Lower lobe of right lung (tissue), 2 donors: ENCODE results near the gene ZNF362. TPM values are rescaled to one million over a fixed set of nuclear protein-coding genes. Genes with fewer than 3 reads are reported as not detected.

Source experiments
- ATAC-seq, 2 donors: fragments of 200-7000 bp; cut with Tn5 transposase; one replicate each; pipeline ENCODE4 v1.9.1; 2020 to 2022; ENCODE audit warnings: mild to moderate bottlenecking in 2 of 2, moderate library complexity in 2 of 2
- DNase-seq: peaks from one replicate; pipeline ENCODE4 v3.0.0-alpha.2; 2020
- H3K27ac ChIP-seq: fragments of 200-600 bp; one replicate; pipeline ENCODE4 v1.8.0; 2022
- H3K27me3 ChIP-seq: fragments of 200-600 bp; one replicate; pipeline ENCODE4 v1.8.0; 2022; ENCODE audit warnings: low read depth
- H3K36me3 ChIP-seq: fragments of 200-600 bp; one replicate; pipeline ENCODE4 v1.8.0; 2022; ENCODE audit warnings: mild to moderate bottlenecking
- H3K4me1 ChIP-seq: fragments of 200-600 bp; one replicate; pipeline ENCODE4 v1.8.0; 2022
- H3K4me3 ChIP-seq: fragments of 200-600 bp; one replicate; pipeline ENCODE4 v1.8.0; 2022; ENCODE audit warnings: mild to moderate bottlenecking
- H3K9me3 ChIP-seq: fragments of 200-600 bp; one replicate; pipeline ENCODE4 v1.8.0; 2022
- CTCF ChIP-seq: fragments of 200-600 bp; IDR thresholded peaks from one replicate; pipeline ENCODE4 v1.8.0; 2022; ENCODE audit warnings: antibody characterized with exemption, mild to moderate bottlenecking
- intact Hi-C: fragments of 100-400 bp; cut with DNase I; formaldehyde crosslinking; loops from one replicate; pipeline ENCODE4 v1.11.0; 2022
- microRNA-seq: library from miRNA; unstranded; fragments of <30 nt; microRNA quantifications from one replicate; pipeline ENCODE4 v1.2.0, GENCODE V29; 2020; ENCODE audit warnings: borderline number of aligned reads
- total RNA-seq: library from RNA; stranded (reverse); fragmentation: NEBNext Ultra II Directional; extraction: Animal tissue kit (Norgen Biotek cat#: 25700); gene quantifications from one replicate; pipeline ENCODE4 v1.2.1, GENCODE V29; 2021
- donor health status: DM: no; HTN: yes; CAD: no; lungs with severe emphysema.

The ZNF362 gene
- total RNA-seq, 1 donor from 2014 or later, result 30.7 TPM

- intact Hi-C loops, result no loop called here
Observed at GRCh38 chr1:33348194-33348593, 91.9 kb downstream of the ZNF362 start.

GRCh38 chr1:33348676-33349080 is 92.4 kb downstream of the ZNF362 start:
- Histone ChIP-seq H3K4me3 (peak overlapping the region; percentile 70), H3K36me3 (no peaks in the 10 kb centered on the region), H3K9me3 (no peaks in the 10 kb centered on the region), H3K4me1 (peaks cover 58% of the 10 kb centered on the region), H3K27me3 (no peaks in the 10 kb centered on the region), H3K27ac (peak overlapping the region; percentile 96)
- intact Hi-C loops, result no loop called here
- DNase-seq (no peak), ATAC-seq (peak in 1 of 2 donors; percentile 44)
- TF ChIP-seq CTCF, result no peak

More at GRCh38 chr1:33348194-33348593, 91.9 kb downstream of the ZNF362 start:
- H3K4me3 ChIP-seq, result peak overlapping the region; percentile 70
- peak overlapping the region; percentile 96 for H3K27ac ChIP-seq
- DNase-seq (no peak), ATAC-seq (no peak)
- no peaks in the 10 kb centered on the region for H3K9me3 ChIP-seq
- no peak for TF ChIP-seq CTCF
- peaks cover 63% of the 10 kb centered on the region for H3K4me1 ChIP-seq
- H3K27me3 ChIP-seq, result no peaks in the 10 kb centered on the region
- no peaks in the 10 kb centered on the region for H3K36me3 ChIP-seq

- Histone ChIP-seq H3K4me3 (peak overlapping the region; percentile 70), H3K36me3 (peaks cover 1% of the 10 kb centered on the region), H3K27ac (peak overlapping the region; percentile 96), H3K9me3 (no peaks in the 10 kb centered on the region), H3K27me3 (no peaks in the 10 kb centered on the region), H3K4me1 (peaks cover 53% of the 10 kb centered on the region)
- no peak for TF ChIP-seq CTCF
- ATAC-seq (peak; percentile 55 to 60), DNase-seq (peak; percentile 80)
- intact Hi-C loops, result no loop called here
Observed at GRCh38 chr1:33349081-33349759, 92.9 kb downstream of the ZNF362 start.

GRCh38 chr1:33349778-33350610 is 93.7 kb downstream of the ZNF362 start:
- intact Hi-C loops, result no loop called here
- DNase-seq (peak; percentile 94), ATAC-seq (peak; percentile 94 to 96)
- no peak for TF ChIP-seq CTCF
- peaks cover 45% of the 10 kb centered on the region for H3K4me1 ChIP-seq
- H3K27me3 ChIP-seq, result no peaks in the 10 kb centered on the region
- H3K27ac ChIP-seq, result peak overlapping the region; percentile 96
- H3K9me3 ChIP-seq, result no peaks in the 10 kb centered on the region
- H3K36me3 ChIP-seq, result peaks cover 6% of the 10 kb centered on the region
- peak overlapping the region; percentile 71 for H3K4me3 ChIP-seq

Small RNA genes lying within 50 kb of the gene (microRNA-seq; reads per million reads assigned to microRNA genes)
- gene MIR3605, result 29.7 reads per million, percentile 35 among the genes with 10 or more reads in this experiment

Other genes starting within 250 kb of the ZNF362 start
- 103 TPM for gene AK2, start 219.6 kb upstream of the ZNF362 start, total RNA-seq
- gene AZIN2, start 175.3 kb upstream of the ZNF362 start, total RNA-seq, result 2.4 TPM
- 6.5 TPM for gene TRIM62, start 74.4 kb upstream of the ZNF362 start, total RNA-seq
- not detected for gene A3GALT2, start 64.6 kb downstream of the ZNF362 start, total RNA-seq
- 105 TPM for gene PHC2, start 174.6 kb downstream of the ZNF362 start, total RNA-seq
- gene ZSCAN20, start 216.2 kb downstream of the ZNF362 start, total RNA-seq, result 5.2 TPM